ENCODE results near the gene ENTPD1.

The ENTPD1 gene

GRCh38 chr10:95742485-95742884 is 13.5 kb upstream of the ENTPD1 start:
- DNase-seq (ENCODE audit: extremely low spot score): no peak
- TF ChIP-seq, protein P1, sequence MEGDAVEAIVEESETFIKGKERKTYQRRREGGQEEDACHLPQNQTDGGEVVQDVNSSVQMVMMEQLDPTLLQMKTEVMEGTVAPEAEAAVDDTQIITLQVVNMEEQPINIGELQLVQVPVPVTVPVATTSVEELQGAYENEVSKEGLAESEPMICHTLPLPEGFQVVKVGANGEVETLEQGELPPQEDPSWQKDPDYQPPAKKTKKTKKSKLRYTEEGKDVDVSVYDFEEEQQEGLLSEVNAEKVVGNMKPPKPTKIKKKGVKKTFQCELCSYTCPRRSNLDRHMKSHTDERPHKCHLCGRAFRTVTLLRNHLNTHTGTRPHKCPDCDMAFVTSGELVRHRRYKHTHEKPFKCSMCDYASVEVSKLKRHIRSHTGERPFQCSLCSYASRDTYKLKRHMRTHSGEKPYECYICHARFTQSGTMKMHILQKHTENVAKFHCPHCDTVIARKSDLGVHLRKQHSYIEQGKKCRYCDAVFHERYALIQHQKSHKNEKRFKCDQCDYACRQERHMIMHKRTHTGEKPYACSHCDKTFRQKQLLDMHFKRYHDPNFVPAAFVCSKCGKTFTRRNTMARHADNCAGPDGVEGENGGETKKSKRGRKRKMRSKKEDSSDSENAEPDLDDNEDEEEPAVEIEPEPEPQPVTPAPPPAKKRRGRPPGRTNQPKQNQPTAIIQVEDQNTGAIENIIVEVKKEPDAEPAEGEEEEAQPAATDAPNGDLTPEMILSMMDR (IDR thresholded peaks at IDR 0.05; ENCODE audit: control extremely low read depth, extremely low read depth, low read depth, missing control alignments): no peak
- ChIA-PET CTCF (interaction anchor here (0.7 to 4.8 kb wide), 15 partner anchors 11 to 99 kb away, joined by 3 to 56 read pairs (median 4); partner anchors contain the start of genes ENTPD1 and TCTN3), POLR2A (no interaction called here)

DNA sequence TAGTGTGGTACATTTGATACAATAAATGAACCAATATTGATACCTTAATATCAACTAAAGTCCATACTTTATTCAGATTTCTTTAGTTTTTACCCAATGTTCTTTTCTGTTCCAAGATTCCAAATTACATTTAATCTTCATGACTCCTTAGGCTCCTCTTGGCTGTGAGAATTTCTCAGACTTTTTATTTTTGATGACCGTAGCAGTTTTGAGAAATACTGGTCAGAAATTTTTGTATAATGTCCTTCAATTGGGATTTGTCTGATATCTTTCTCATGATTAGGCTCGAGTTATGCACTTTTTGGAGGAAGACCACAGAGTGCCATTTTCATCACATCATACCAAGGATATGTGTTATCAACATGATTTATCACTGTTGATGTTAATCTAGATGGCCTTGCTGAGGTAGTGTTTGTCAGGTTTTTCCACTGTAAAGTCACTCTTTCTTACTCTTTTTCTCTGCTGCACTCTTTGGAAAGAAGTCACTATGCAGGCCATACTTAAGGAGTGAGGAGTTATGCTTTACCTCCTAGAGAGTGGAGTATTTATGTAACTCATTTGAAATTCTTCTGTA is 12.9 kb upstream of the ENTPD1 start:
- ChIA-PET POLR2A (no interaction called here), CTCF (interaction anchor here (1.3 to 4.8 kb wide), 7 partner anchors 12 to 98 kb away, joined by 3 to 56 read pairs (median 7); partner anchors contain the start of genes ENTPD1 and TCTN3)
- no peak for DNase-seq (ENCODE audit: extremely low spot score)
- TF ChIP-seq, protein P1 (IDR thresholded peaks at IDR 0.05; ENCODE audit: control extremely low read depth, extremely low read depth, low read depth, missing control alignments): no peak

- TF ChIP-seq, protein P1 (IDR thresholded peaks at IDR 0.05; ENCODE audit: control extremely low read depth, extremely low read depth, low read depth, missing control alignments): no peak
- CTCF ChIA-PET: interaction anchor here (0.9 to 1.9 kb wide), 10 partner anchors 9 to 96 kb away, joined by 3 to 23 read pairs (median 4); partner anchors contain the start of genes ENTPD1 and TCTN3
- peak; percentile 35 for DNase-seq (ENCODE audit: extremely low spot score)
- POLR2A ChIA-PET: interaction anchor here (1.3 kb wide), 1 partner anchor 10 kb away, joined by 11 read pairs; the partner anchor contains the start of gene ENTPD1
Measured at GRCh38 chr10:95745501-95745900, 10.5 kb upstream of the ENTPD1 start.

- ChIA-PET CTCF (no interaction called here), POLR2A (no interaction called here)
- DNase-seq (ENCODE audit: extremely low spot score): no peak
- TF ChIP-seq, protein P1 (IDR thresholded peaks at IDR 0.05; ENCODE audit: control extremely low read depth, extremely low read depth, low read depth, missing control alignments): no peak
Measured at GRCh38 chr10:95748349-95748748, 7.6 kb upstream of the ENTPD1 start.

- DNase-seq (ENCODE audit: extremely low spot score): peak; percentile 66
- TF ChIP-seq, protein P1 (IDR thresholded peaks at IDR 0.05; ENCODE audit: control extremely low read depth, extremely low read depth, low read depth, missing control alignments): no peak
- CTCF ChIA-PET: interaction anchor here (1.4 to 8.4 kb wide), 11 partner anchors 10 to 109 kb away, joined by 3 to 88 read pairs (median 9); partner anchors contain the start of gene TCTN3
- POLR2A ChIA-PET: interaction anchor here (0.6 to 4.2 kb wide), 7 partner anchors 10 to 85 kb away, joined by 3 to 47 read pairs (median 3); partner anchors contain the start of gene TCTN3
Measured at GRCh38 chr10:95755511-95756004, 405 bp upstream of the ENTPD1 start.

- ChIA-PET CTCF (interaction anchor here (1.2 to 8.4 kb wide), 13 partner anchors 10 to 114 kb away, joined by 3 to 88 read pairs (median 8); partner anchors contain the start of gene TCTN3), POLR2A (interaction anchor here (0.6 to 4.2 kb wide), 10 partner anchors 10 to 83 kb away, joined by 3 to 47 read pairs (median 4); partner anchors contain the start of gene TCTN3)
- DNase-seq (ENCODE audit: extremely low spot score): no peak
- TF ChIP-seq, protein P1 (IDR thresholded peaks at IDR 0.05; ENCODE audit: control extremely low read depth, extremely low read depth, low read depth, missing control alignments): no peak
Measured at GRCh38 chr10:95756809-95757684, 1.1 kb downstream of the ENTPD1 start.

Data from GM10248 (cell line).